ENCODE data around the gene FLT3LG. TPM values are rescaled to one million over a fixed set of nuclear protein-coding genes. Genes with fewer than 3 reads are reported as not detected.

Gene FLT3LG
- total RNA-seq, 4 donors from 2014 or later = 3.7 to 19.4 (median 4.1) TPM; not detected in 1

- H3K4me1 ChIP-seq = peaks cover 0 to 4% of the 10 kb centered on the region in 2 donors
- DNase-seq = no peak
- no peak for TF ChIP-seq CTCF (IDR thresholded peaks at IDR 0.05)
- H3K36me3 ChIP-seq = no peaks in the 10 kb centered on the region
- intact Hi-C loops (cut with DNase I; ENCODE audit: low total_unique reads) = no loop called here
- H3K4me3 ChIP-seq = peak overlapping the region; percentile 76 to 79
- peak overlapping the region; percentile 82 to 91 for H3K27ac ChIP-seq
- no peaks in the 10 kb centered on the region for H3K27me3 ChIP-seq
- H3K9me3 ChIP-seq = no peaks in the 10 kb centered on the region
Measured at GRCh38 chr19:49474542-49474924, 518 bp downstream of the FLT3LG start.

- no peak for TF ChIP-seq CTCF (IDR thresholded peaks at IDR 0.05)
- TF ChIP-seq POLR2A (IDR thresholded peaks at IDR 0.05) = no peak
- no peaks in the 10 kb centered on the region for H3K27me3 ChIP-seq
- H3K27ac ChIP-seq = peak overlapping the region; percentile 82 to 91
- no peak for DNase-seq
- H3K4me1 ChIP-seq = peaks cover 0 to 4% of the 10 kb centered on the region in 2 donors
- intact Hi-C loops (cut with DNase I; ENCODE audit: low total_unique reads) = no loop called here
- H3K4me3 ChIP-seq = no peak overlapping the region
- no peaks in the 10 kb centered on the region for H3K9me3 ChIP-seq
- no peaks in the 10 kb centered on the region for H3K36me3 ChIP-seq
Measured at GRCh38 chr19:49475191-49475917, 1.3 kb downstream of the FLT3LG start.

GRCh38 chr19:49475995-49476880 lies 2.2 kb downstream of the FLT3LG start:
- TF ChIP-seq CTCF (IDR thresholded peaks at IDR 0.05) (peak in 2 of 4 experiments; percentile 7 to 14), POLR2A (IDR thresholded peaks at IDR 0.05) (no peak)
- Histone ChIP-seq H3K4me1 (peaks cover 0 to 4% of the 10 kb centered on the region in 2 donors), H3K4me3 (no peak overlapping the region), H3K36me3 (no peaks in the 10 kb centered on the region), H3K27me3 (no peaks in the 10 kb centered on the region), H3K27ac (peak overlapping the region; percentile 82 to 91), H3K9me3 (no peaks in the 10 kb centered on the region)
- intact Hi-C loops (cut with DNase I; ENCODE audit: low total_unique reads) = no loop called here
- DNase-seq = no peak

- intact Hi-C loops (cut with DNase I; ENCODE audit: low total_unique reads) = no loop called here
- Histone ChIP-seq H3K36me3 (no peaks in the 10 kb centered on the region), H3K27me3 (no peaks in the 10 kb centered on the region), H3K4me1 (peaks cover 0 to 4% of the 10 kb centered on the region in 2 donors), H3K4me3 (no peak overlapping the region), H3K9me3 (no peaks in the 10 kb centered on the region), H3K27ac (no peak overlapping the region)
- no peak for DNase-seq
- TF ChIP-seq POLR2A (IDR thresholded peaks at IDR 0.05) = no peak
- TF ChIP-seq CTCF (IDR thresholded peaks at IDR 0.05) = no peak
Measured at GRCh38 chr19:49479975-49480628, 6.1 kb downstream of the FLT3LG start.

Measured in uterus (tissue), 4 donors.